Stomach (tissue), 4 donors: ENCODE measurements around the gene PCP4.

Experiments used
- EP300 ChIP-seq: sonication (generic); formaldehyde crosslinking; IDR thresholded peaks from one replicate; pipeline ENCODE4 v1.6.1; 2017; ENCODE audit warnings: antibody characterized with exemption
- POLR2A ChIP-seq, 4 donors: fragments of 450-650 bp; IDR thresholded peaks; one replicate each; pipeline ENCODE4 v1.6.1; 2016; ENCODE audit warnings: antibody characterized with exemption in 4 of 4, control low read depth in 2 of 4, mild to moderate bottlenecking in 1 of 4, moderate library complexity in 1 of 4
- POLR2AphosphoS5 ChIP-seq, 3 donors: sonication (generic); formaldehyde crosslinking; IDR thresholded peaks; one replicate each; pipeline ENCODE4 v1.6.1; 2016; ENCODE audit warnings: antibody characterized with exemption in 3 of 3

DNA sequence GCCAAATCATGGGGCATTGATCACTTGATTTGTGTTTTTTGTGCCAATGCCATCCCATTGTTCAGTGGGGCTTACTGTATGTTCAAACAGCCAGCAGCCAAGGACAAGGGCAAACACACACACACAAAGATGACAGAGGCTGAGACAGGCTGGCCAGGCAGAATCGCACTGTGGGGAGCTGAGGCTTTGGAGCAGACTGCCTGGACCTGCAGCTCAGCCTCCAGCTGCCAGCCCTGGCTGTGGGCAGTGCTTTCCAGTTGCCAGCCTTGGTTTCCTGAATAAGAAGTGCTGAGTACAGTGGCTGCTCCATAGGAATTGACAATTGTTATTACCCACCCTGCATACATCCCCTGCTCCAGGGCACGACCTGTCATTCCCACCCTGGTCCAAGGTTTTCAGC, 16.9 kb upstream of the PCP4 start:
- TF ChIP-seq POLR2AphosphoS5 (IDR thresholded peaks at IDR 0.05) (no peak), EP300 (no peak), POLR2A (IDR thresholded peaks at IDR 0.05) (no peak)
